Upper lobe of right lung (tissue), 1 donor: Measurements from ENCODE around the gene NBEAL1. TPM values are rescaled to one million over a fixed set of nuclear protein-coding genes. Genes with fewer than 3 reads are reported as not detected.

Experiments
- total RNA-seq: library from RNA; stranded (reverse); fragmentation: NEBNext Ultra II Directional; extraction: Animal tissue kit (Norgen Biotek cat#: 25700); gene quantifications from one replicate; pipeline ENCODE4 v1.2.1, GENCODE V29; 2021
- donor health status: DM: no; HTN: yes; CAD: no; lungs with severe emphysema.

NBEAL1 gene
- total RNA-seq, 1 donor from 2014 or later: 73.4 TPM

Other genes with a start within 250 kb of the NBEAL1 start
- gene ICA1L, start 143.1 kb upstream of the NBEAL1 start, total RNA-seq: 2.3 TPM
- gene WDR12, start 103.2 kb upstream of the NBEAL1 start, total RNA-seq: 35.6 TPM
- gene CARF, start 102.6 kb upstream of the NBEAL1 start, total RNA-seq: 12.2 TPM
- gene CYP20A1, start 224.1 kb downstream of the NBEAL1 start, total RNA-seq: 35.0 TPM